Measurements from ENCODE around the gene C5AR1.
"Not testable (repeated sequence)": the region's sequence is repeated elsewhere in the genome, so short reads cannot be mapped to it uniquely, and the experiment has no call there.

The C5AR1 gene

DNA sequence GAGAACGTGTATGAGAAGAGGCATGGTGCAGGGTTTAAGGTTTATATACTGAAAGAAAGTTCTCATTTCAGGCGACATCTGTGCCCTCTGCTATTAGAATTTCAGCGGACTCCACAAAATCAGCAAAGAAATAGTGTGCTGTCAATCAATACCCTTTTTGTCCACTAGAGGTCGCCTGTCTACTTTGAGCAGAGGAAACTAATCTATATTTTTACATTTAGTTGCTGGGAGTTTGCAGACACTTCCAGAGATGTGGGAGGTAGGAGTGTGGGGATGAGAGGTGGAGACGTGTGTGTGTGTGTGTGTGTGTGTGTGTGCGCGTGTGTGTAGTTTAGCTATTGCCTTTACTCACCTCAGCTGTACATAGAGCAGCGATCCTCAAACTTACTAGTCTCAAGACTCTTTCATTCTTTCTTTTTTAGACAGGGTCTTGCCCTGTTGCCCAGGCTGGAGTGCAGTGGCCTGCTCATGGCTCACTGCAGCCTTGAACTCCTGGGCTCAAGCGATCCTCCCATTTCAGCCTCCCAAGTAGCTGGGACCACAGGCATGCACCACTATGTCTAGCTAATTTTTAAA, 25.2 kb upstream of the C5AR1 start:
- no peak for DNase-seq (ENCODE audit: low read depth in 2 of 2)

DNA sequence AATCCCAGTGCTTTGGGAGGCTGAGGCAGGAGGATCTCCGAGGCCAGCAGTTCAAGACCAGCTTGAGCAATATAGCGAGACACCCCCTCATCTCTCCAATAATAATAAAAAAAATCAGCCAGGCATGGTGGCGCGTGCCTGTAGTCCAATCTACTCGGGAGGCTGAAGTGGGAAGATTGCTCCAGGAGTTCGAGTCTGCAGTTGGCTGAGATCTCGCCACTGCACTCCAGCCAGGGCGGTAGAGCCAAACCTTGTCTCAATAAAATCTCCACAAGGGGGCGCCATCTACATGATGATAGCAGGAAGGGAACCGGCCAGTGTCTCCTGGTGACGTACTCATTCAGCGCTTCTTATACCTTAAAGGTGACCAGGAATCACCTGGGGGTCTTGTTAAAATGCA, 13.6 kb upstream of the C5AR1 start:
- peak; percentile 38 to 63 for DNase-seq (ENCODE audit: low read depth in 2 of 2)

DNA sequence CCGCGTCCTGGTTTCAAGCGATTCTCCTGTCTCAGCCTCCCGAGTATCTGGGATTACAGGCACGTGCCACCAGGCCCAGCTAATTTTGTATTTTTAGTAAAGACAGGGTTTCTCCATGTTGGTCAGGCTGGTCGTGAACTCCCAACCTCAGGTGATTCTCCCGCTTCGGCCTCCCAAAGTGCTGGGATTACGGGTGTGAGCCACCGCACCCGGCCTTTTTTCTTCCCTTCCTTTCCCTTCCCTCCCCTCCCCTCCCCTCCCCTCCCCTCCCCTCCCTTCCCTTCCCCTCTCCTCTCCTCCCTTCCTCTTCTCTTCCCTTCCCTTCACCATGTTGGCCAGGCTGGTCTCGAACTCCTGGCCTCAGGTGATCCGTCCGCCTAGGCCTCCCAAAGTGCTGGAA, 8.8 kb upstream of the C5AR1 start:
- DNase-seq (ENCODE audit: low read depth in 2 of 2) = not testable (repeated sequence)

DNA sequence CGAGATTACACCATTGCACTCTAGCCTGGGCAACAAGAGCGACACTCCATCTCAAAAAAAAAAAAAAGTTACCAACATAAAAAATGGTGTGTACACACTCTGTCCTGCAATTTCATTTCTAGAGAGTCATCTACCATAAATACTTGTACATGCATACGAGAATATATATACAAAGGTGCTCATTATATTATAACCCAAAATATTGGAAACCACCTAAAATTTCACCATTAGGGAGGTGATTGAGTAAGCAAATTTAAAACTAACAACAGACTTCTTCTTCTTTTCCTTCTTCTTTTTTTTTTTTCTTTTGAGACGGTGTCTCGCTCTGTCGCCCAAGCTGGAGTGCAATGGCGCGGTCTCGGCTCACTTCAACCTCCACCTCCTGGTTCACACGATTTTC, 7.4 kb upstream of the C5AR1 start:
- no peak for DNase-seq (ENCODE audit: low read depth in 2 of 2)

DNA sequence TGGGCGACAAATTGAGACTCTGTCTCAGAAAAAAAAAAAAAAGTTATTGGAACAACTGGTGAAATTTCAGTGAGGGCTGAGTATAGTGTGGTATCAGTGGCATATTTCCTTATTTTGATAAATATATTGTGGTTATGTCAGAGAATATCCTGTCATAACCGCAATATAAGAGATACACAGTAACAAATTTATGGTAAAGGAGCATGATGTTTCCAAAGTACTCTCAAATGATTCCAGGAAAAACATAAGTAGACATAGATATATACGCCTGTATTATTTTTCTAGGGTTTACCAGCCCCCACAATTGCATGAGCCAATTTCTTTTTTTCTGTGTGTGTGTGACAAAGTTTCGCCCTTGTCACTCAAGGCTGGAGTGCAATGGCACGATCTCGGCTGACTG, 5.7 kb upstream of the C5AR1 start:
- no peak for DNase-seq (ENCODE audit: low read depth in 2 of 2)

DNA sequence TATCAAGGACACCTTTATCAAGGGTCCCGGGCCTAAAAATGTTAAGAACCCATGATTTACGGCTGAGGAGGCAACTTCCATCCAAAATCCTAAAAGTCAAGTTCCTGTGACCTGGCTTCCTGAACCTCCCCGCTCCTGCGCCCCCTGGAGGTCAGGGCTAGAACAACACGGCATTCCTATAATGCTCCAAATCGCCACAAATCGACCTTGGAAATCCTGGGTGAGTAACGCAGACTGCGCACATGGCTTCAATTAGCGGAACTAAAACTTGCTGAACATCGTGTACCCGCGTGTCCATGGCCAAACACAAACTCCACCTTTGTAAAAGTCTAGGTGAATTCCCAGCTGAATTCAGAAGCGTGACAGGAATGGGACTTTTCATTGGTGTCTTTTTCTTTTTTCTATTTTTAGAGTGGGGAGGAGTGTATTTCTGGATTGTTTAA, 4.3 kb upstream of the C5AR1 start:
- DNase-seq (ENCODE audit: low read depth in 2 of 2) = no peak

DNA sequence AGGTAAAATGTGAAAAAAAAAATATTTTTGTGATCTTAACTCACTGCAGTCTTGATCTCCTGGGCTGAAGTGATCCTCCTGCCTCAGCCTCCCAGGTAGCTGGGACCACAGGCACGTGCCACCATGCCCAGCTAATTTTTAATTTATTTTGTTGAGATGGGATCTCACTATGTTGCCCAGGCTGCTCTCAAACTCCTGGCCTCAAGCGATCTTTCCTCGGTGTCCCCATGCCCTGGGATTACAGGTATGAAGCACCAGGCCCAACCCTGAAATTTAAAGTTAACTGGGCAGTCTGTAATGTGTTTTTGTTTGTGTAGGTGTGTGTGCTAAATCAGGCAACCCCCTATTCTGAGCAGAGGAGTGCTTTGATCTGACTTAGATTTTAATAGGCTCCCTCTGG, 3.4 kb upstream of the C5AR1 start:
- no peak for DNase-seq (ENCODE audit: low read depth in 2 of 2)

DNA sequence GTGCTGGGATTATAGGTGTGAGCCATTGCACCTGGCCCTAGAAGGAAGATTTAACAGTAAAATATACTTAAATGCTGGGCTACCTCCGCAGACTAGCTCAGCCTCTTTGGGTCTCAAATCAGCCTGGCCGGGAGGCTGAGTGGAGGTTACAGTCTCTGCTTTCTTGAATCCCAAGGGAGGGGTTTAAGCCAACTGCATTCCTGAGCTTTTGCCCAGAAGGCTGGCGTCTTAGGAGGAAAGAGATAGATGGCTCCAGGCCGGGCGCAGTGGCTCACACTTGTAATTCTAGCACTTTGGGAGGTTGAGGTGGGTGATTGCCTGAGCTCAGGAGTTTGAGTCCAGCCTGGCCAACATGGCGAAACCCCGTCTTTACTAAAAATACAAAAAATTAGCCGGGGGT, 623 bp upstream of the C5AR1 start:
- DNase-seq (ENCODE audit: low read depth in 2 of 2) = no peak

DNA sequence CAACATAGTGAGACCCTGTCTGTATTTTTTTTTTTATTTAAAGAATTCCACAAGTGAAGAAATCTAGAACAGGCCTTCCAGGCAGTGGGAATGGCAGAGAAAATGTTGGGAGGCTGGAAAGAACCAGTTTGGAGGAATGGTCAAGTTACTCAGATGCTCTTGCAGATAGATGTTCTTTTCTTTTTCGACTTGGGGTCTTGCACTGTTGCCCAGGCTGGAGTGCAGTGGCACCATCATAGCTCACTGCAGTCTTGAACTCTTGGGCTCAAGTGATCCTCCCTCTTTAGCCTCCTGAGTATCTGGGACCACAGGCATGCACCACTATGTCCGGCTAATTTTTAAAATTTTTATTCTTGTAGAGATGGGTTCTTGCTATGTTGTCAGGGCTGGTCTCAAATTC, 662 bp downstream of the C5AR1 start:
- DNase-seq (ENCODE audit: low read depth in 2 of 2) = no peak

DNA sequence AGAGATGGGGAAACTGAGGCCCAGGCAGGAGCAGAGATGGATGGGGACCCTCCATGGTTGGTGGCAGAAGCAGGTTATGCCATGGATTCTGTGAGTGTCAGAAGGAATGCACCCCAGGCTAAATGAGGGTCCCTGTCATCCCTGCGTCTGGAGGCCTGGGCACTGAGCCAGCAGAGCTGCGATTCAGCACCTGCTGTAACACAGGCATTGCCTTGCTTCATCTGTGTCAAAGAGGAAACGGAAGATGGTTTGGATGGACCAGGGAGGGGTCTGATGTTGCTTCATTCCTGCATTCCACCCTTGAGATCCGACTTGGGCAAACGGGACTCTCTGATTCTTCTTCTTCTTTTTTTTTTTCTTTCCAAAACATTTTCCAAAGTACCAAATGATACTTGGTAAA, 1.2 kb downstream of the C5AR1 start:
- no peak for DNase-seq (ENCODE audit: low read depth in 2 of 2)

DNA sequence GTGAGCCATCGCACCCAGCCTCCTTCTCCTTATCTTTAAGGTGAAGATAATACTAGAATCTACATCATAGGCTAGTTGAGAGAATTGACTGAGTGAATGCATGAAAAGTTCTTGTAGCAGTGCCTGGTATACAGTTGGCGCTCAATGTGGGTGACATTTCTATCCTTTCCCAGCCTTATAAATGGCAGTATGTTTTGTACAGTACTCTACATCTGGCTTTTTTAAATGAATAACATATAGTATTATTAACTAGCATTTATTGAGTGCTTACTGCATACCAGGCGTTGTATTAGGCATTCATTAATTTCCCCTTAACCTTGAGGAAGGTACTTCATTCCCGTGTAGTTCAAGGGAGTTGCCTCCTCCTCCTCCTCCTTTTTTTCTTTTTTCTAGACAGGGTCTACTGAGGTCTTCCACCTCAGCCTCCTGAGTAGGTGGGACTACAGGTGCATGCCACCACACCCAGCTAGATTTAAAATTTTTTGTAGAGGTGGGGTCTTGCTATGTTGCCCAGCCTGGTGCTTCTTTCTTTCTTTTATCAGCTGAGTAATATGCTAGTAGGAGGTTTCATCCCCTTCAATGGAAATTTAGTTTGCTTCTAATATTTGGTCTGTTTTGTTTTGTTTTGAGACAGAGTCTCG, 2.8 kb downstream of the C5AR1 start:
- DNase-seq (ENCODE audit: low read depth in 2 of 2) = no peak

DNA sequence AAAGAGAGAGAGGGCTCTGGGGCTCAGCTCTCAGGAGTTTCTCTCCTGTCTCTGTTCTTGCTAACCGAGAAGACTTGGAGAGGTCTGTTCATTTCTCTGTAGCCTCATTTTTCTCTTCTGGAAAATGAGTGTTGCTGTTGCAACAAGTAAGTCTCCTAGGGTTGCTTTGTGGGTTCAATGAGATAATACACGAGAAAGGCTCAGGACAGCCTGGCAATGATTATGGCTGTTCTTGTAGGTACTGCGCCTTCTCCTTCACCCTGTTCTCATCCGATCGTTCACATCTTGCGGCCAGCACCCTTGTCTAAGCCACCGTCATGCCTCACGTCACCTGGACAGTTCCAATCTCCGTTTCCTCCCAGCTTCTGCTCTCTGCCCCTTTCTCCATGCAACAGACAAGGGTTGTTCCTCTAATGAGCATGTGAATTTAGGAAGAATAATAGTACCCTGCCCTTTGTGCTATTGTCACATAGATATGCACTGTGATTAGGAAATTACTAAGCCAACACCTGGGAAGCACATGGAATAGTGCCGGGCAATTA, 4.2 kb downstream of the C5AR1 start:
- no peak for DNase-seq (ENCODE audit: low read depth in 2 of 2)

DNA sequence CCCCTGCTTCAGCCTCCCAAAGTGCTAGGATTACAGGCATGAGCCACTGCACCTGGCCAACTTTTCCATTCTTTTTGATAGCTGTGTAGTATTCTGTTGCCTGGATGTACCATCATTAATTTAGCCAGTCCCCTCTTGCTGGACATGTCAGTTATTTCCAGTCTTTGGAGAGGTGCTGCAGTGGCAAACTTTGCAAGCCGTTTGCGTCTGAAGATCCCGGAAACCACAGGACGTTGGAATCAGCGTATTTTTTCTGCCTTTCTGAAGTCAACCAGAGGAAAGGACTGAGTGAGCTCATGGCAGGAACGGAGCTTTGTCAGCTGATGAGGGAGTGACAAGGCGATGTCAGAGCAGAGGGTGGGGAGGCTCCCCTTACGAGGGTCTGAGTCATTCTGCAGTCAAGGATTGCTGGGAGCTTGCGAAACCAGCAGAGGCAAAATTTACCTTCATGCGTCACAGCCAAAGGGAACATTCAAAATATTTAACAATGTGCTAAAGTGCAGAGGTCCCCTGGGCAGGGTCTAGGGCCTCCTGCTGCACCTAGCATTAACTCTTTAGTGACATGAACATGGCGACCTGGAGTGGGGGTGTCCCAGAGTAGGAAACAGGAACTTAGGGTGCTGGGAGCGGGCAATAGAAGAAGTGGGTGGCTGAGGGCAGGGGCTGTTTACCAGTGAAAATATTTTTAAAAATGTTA, 5.6 kb downstream of the C5AR1 start:
- peak; percentile 7 to 22 for DNase-seq (ENCODE audit: low read depth in 2 of 2)

DNA sequence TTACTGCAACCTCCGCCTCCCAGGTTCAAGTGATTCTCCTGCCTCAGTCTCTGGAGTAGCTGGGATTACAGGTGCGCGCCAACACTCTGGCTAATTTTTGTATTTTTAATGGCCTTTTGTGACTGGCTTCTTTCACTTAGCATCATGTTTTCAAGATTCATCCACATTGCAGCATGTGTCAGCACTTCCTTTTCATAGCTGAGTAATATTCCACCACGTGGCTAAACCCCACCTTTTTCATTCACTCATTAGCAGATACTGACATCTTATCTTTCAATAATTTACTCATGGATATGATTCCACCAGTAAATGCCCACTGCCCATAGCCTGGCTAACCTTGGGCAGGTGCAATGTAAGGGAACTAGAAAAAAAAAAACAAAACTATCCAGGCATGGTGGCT, 6.9 kb downstream of the C5AR1 start:
- no peak for DNase-seq (ENCODE audit: low read depth in 2 of 2)

DNA sequence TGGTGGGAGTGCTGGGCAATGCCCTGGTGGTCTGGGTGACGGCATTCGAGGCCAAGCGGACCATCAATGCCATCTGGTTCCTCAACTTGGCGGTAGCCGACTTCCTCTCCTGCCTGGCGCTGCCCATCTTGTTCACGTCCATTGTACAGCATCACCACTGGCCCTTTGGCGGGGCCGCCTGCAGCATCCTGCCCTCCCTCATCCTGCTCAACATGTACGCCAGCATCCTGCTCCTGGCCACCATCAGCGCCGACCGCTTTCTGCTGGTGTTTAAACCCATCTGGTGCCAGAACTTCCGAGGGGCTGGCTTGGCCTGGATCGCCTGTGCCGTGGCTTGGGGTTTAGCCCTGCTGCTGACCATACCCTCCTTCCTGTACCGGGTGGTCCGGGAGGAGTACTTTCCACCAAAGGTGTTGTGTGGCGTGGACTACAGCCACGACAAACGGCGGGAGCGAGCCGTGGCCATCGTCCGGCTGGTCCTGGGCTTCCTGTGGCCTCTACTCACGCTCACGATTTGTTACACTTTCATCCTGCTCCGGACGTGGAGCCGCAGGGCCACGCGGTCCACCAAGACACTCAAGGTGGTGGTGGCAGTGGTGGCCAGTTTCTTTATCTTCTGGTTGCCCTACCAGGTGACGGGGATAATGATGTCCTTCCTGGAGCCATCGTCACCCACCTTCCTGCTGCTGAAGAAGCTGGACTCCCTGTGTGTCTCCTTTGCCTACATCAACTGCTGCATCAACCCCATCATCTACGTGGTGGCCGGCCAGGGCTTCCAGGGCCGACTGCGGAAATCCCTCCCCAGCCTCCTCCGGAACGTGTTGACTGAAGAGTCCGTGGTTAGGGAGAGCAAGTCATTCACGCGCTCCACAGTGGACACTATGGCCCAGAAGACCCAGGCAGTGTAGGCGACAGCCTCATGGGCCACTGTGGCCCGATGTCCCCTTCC, 10.5 kb downstream of the C5AR1 start:
- DNase-seq (ENCODE audit: low read depth in 2 of 2) = no peak

DNA sequence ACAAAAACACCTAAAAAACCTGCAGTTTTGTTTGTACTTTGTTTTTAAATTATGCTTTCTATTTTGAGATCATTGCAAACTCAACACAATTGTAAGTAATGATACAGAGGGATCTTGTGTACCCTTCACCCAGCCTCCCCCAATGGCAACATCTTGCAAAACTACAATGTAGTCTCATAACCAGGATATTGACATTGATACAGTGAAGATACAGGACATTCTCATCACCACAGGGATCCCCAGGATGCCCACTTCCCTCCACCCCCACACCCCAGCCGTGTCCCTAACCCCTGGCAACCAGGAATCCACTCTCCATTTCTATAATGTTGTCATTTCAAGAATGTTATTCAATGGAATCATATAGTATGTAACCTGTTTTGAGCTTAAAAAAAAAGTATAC, 12.0 kb downstream of the C5AR1 start:
- DNase-seq (ENCODE audit: low read depth in 2 of 2) = no peak

DNA sequence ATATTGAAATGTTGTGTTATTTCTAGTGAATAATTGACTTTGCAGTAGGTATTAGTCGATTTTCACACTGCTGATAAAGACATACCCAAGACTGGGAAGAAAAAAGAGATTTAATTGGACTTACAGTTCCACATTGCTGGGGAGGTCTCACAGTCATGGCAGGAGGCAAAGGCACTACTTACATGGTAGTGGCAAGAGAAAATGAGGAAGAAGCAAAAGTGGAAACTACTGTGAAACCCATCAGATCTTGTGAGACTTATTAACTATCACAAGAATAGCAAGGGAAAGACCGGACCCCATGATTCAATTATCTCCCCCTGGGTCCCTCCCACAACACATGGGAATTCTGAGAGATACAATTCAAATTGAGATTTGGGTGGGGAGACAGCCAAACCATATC, 12.4 kb downstream of the C5AR1 start:
- DNase-seq (ENCODE audit: low read depth in 2 of 2) = no peak

DNA sequence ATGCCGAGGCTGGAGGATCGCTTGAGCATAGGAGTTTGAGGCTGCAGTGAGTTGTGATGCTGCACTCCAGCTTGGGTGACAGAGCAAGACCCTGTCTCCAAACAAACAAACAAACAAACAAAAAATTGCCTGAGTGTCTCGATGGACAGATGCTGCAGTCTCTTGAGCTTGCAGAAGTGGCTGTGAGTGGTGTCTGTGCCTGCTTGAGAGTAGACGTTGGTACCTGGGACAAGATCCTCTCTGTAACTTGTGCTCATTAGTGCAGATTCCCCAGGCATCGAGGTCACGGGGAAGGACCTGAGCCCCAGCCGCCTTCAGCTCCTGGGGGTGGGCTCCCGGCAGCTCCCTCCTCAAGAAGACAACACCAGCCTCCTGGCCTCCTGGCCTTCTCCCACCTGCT, 13.7 kb downstream of the C5AR1 start:
- DNase-seq (ENCODE audit: low read depth in 2 of 2) = no peak

DNA sequence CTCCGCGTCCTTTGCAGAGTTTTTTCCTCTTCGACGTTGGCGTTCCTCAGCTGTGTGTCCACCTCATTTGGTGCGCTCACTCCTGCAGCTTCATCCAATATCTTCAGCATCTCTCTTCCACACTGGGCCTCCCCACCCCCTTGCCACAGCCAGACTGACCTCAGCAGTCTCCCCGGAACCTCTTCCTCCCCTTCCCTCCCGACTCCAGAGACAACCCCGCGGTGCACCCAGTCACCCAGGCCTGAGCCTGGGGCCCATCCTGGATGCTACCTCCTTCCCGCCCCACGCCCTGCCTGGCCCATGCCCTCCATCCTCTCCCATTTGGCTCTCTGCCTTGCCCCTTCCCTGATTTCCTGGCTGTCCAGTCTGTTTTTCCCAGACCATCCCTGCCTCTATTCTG, 14.2 kb downstream of the C5AR1 start:
- no peak for DNase-seq (ENCODE audit: low read depth in 2 of 2)

DNA sequence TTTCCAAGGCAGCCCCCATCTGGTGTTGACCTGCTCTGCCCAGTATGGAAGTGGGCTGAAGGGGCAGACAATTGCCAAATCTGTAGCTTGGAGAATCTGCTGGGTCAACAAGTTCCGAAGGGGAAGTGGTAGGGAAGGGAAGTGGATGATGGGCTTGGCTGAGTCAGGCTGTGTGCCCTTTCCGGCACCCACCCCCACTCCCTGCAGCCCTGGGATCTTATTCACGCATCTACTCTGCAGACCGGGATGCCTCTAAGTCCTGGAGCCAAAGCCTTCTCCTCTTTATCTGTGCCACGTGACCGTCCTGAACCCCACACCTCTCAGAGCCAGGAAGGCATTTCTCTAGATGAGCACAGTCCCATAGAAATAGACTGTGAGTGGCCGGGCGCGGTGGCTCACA, 14.8 kb downstream of the C5AR1 start:
- no peak for DNase-seq (ENCODE audit: low read depth in 2 of 2)

DNA sequence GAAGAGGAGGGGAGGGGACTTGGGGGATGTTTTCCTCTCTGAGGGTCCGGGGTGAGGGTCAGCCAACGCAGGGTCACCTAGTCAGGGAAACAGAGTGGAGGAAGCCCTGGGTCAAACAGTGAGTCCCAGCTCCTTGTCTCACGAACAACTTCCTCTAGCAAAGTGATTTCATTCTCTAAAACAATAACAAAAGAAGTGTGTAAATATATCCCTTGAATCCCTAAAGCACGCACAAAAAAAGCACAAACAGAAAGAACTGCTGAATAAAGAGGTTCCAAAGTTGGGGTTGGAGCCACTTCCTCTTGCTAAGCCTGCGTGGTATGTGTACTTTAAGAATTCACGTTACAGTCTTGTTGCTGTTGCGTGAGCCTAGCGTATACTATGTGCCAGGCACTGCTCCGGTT, 20.8 kb downstream of the C5AR1 start:
- no peak for DNase-seq (ENCODE audit: low read depth in 2 of 2)

DNA sequence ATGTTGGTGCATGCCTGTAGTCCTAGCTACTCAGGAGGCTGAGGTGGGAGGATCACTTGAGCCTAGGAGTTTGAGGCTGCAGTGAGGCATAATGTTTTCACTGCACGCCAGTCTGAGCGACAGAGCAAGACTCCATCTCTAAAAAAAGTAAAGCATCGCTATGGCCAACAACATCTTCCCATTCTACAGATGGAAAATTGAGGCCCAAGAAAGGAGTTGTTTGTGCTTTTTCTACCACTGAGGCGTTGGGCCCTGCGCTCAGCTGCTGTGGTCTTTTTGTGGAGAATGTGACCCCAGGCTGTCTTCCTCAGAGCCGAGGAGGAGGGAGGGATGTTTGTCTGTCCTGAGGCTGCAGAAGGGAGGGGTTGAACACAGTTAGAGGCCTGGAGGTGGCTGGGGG, 21.8 kb downstream of the C5AR1 start:
- DNase-seq (ENCODE audit: low read depth in 2 of 2) = no peak

All from stimulated activated CD8-positive, alpha-beta memory T cell treated with anti-CD3 and anti-CD28 coated beads, Interleukin-15, amount 100 ng/mL, for 48 hours (primary cell).